ENCODE data around the gene DYNC2H1.

DYNC2H1 gene

DNA sequence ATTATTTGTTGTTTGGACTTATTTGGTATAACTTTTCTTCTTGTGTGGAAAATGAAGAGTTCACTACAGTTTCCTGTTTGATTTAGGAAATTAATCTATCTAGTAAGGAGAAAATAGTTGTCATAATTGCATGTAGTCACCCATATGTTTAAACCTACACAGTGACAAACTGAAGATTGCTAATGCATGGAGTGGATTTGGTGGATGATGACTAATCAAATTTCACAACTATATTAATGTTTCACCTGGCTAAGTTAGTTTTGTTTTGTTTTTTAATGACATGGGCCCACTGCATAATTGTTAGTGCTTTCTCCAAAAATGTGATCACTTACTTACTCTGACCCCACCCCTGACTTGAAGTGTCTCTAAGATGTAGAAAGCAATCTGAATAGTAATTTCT lies 170.6 kb downstream of the DYNC2H1 start:
- no peak for DNase-seq (ENCODE audit: low spot score)

GRCh38 chr11:103281301-103281700 lies 172.1 kb downstream of the DYNC2H1 start:
- no peak for DNase-seq (ENCODE audit: low spot score)

- DNase-seq (ENCODE audit: low spot score) = no peak
Observed at GRCh38 chr11:103284260-103284659, 175.0 kb downstream of the DYNC2H1 start.

GRCh38 chr11:103294516-103294915 lies 185.3 kb downstream of the DYNC2H1 start:
- no peak for DNase-seq (ENCODE audit: low spot score)

DNA sequence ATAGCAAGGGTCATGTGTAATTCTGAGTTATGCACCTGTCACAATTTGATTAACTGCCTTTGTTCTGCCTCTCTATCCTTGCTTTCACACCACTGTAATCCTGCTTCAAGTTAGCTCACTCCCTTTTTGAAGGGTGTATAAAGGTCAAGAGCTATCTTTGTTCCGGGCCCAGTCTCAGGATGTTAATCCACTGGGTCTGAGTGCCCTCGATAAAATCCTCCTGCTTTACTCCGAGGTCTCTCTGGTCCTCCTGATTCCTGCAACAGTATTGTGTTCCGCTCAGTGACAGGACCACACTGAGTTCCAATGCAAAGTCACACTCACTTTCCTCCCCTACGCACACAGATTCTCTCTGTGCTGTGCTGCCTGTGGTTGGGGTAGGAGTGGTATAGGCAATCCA lies 186.5 kb downstream of the DYNC2H1 start:
- no peak for DNase-seq (ENCODE audit: low spot score)

- no peak for DNase-seq (ENCODE audit: low spot score)
Observed at GRCh38 chr11:103297900-103298299, 188.7 kb downstream of the DYNC2H1 start.

DNA sequence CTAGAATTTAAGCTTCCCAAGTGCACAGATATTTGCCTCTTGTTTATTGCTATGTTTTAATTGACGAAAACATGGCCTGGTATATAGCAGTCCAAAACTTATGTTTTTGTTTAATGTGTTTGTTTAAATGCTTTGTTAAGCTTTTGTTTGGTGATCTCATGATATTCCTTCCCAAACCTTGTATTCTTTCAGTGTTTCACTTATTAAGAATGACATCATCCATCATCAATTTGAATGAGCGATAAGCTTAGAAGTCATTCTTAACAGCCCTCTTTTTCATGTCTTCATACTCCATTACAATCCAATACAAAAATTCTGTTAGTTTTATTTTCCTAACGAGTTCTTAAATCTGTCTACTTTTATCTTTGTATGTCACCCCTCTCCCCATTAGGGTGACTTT lies 206.0 kb downstream of the DYNC2H1 start:
- no peak for DNase-seq (ENCODE audit: low spot score)

- DNase-seq (ENCODE audit: low spot score) = no peak
Observed at GRCh38 chr11:103317118-103317517, 207.9 kb downstream of the DYNC2H1 start.

DNA sequence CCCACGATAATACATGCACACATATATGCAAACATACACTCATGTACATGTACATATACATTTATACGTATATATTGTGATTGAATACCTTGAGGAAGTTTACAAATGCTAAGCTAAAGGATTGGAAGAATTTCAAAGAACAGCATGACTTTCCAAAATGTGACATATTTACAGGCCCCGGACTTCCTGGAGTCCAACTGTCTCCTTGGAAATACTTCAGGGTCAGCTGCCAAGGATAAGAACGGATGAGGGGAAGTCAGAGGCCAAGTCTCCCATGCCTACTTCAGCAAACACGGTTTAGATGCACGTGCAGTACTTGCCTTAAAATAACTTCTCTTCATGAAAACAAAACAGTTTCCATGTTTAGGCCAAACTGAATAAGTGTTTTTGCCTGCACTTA lies 213.6 kb downstream of the DYNC2H1 start:
- no peak for DNase-seq (ENCODE audit: low spot score)

DNA sequence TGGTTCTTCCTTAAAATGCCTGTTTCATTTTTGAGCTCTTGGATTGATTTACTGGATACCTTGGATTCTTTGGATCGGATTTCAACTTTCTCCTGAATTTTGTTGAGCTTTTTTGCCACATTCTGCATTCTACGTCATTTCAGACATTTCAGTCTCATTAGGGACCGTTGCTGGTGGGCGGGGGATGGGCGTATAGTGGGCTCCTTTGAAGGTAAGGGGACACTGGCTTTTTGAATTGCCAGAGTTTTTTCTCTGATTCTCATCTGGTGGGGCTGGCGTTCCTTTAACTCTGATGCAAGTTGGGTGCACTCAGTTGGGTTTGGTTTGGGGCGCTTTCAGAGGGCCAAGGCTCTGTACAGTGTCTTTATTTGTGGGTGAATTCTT lies 216.5 kb downstream of the DYNC2H1 start:
- no peak for DNase-seq (ENCODE audit: low spot score)

- DNase-seq (ENCODE audit: low spot score) = peak; percentile 34
Observed at GRCh38 chr11:103326070-103326794, 217.0 kb downstream of the DYNC2H1 start.

DNA sequence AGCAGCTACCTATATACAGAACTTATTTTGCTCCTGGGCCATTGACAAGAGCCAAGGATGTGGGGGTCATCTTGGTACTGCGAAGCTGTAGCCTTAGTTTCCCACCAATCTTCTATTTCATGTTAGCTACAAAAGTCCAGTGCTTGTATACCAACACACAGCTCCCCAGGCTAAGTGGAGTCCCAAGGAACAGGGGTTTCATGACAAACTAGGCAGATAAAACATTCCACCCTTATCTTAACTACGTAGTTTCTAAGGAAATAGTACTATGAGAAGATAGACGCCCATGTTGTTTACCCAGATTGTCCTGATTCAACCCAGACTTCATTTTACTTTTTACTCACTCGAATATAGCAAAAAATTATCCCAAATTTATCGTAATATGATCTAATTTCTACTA lies 218.5 kb downstream of the DYNC2H1 start:
- no peak for DNase-seq (ENCODE audit: low spot score)

DNA sequence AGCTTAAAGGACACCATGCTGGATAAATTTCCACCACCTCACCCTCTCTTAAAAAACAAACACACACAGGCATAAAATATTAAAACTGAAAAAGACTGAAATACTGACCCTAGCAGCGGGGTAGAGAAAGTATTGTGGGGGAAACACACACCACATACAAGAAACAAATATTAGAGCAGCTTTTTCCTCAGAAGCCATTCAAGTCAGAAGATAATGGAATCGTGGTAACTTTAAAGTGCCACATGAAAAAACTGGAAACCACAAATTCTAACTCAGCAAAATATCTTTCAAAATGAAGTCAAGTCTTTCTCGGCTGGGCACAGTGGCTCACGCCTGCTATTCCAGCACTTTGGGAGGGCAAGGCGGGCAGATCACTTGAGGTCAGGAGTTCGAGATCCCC lies 223.2 kb downstream of the DYNC2H1 start:
- no peak for DNase-seq (ENCODE audit: low spot score)

DNA sequence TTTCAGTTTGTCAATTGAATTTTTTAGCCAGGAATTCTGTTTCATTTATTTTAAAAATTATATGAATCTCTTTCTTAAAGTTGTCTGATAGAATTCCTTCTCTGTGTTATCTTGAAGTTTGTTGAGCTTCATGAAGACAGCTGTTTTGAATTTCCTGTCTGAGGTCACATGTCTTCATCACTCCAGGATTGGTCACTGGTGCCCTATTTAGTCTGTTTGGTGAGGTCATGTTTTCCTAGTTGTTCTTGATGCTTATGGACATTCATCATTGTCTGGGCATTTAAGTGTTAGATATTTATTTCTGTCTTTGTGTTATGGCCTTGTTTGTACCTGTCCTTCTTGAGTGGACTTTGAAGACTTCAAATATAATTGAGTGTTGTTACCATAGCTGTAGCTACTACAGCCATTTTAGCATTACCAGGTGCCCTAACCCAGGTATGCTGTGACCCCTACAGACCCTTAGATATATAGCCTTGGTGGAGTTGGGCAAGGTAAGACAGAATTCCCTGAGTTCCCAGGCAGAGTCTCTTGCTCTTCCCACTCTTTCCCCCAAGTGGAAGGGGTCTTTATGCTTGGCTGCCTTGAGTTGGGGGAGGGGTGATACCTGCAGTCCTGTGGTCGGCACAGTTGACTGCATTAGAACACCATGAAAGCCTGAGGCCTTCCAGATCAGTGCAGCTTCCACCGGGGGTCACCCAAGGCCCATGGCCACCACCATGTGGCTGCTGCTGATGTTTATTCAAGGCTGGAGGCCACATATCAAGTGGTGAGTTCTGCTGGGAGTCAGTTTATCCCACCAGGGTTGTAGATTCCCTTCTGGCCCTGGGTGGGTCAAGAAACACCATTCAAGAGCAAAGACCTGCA lies 229.6 kb downstream of the DYNC2H1 start:
- DNase-seq (ENCODE audit: low spot score) = no peak

DNA sequence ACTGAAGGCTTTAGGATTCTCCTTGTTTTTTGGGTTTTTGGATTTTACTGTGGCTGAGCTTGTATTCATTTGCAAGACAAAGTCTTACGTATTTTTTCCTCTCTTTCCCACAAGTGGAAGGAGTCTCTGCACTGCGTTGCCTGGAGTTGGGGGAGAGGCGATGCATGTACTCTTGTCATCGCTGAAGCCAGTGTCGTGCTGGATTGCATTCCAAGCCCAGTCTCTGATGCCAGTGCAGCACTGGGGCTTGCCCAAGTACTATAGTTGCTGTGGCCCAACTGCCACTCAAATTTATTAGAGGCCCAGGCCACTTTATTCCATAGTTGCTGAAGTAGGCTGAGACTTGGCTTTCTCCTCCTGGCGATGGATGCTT lies 230.2 kb downstream of the DYNC2H1 start:
- DNase-seq (ENCODE audit: low spot score) = no peak

GRCh38 chr11:103340956-103341355 lies 231.7 kb downstream of the DYNC2H1 start:
- no peak for DNase-seq (ENCODE audit: low spot score)

DNA sequence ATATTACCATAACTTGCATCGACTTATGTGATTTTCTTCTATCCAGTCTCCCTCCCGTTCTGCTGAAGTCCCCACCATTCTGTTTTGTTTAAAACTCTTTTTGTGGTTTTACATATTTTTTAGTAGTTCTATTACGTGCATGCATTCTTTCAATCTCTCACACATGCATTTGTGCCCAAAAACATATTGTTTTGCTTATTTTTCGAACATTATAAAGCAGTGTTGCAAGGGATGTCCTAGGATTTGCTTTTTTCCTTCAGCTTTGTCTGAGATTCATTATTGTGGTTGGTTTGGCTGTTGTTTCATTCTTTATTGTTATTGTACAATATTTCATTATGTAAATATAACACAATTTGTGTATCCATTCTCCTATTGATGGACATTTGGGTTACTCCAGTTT lies 235.7 kb downstream of the DYNC2H1 start:
- DNase-seq (ENCODE audit: low spot score) = no peak

GRCh38 chr11:103349595-103349994 lies 240.4 kb downstream of the DYNC2H1 start:
- DNase-seq (ENCODE audit: low spot score) = no peak

DNA sequence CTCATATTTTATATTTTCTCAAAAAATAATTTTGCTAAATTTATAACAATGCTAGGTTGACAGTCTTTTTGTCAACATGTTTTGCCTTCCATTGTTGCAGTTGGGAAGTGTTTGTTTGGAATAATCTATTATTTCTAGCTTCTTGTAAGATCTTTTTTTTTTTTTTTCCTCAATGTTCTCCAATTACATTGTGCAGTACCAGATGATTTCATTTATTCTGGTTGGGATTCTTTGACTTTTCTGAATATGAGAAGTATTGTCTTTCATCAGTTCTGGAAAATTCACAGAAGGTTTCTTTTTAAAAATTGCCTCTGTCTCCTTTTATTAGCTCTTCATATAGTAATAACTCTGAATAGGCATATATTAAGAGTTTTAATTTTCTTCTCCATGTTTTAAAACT lies 245.4 kb downstream of the DYNC2H1 start:
- no peak for DNase-seq (ENCODE audit: low spot score)

GRCh38 chr11:103358251-103358650 lies 249.0 kb downstream of the DYNC2H1 start:
- DNase-seq (ENCODE audit: low spot score) = no peak

- DNase-seq (ENCODE audit: low spot score) = no peak
Observed at GRCh38 chr11:103359216-103359615, 250.0 kb downstream of the DYNC2H1 start.

GRCh38 chr11:103364687-103365086 lies 255.5 kb downstream of the DYNC2H1 start:
- DNase-seq (ENCODE audit: low spot score) = no peak

GRCh38 chr11:103367650-103368049 lies 258.4 kb downstream of the DYNC2H1 start:
- DNase-seq (ENCODE audit: low spot score) = no peak

GRCh38 chr11:103368145-103368544 lies 258.9 kb downstream of the DYNC2H1 start:
- no peak for DNase-seq (ENCODE audit: low spot score)

All from HuH-7 (cell line).